Esophagus squamous epithelium (tissue), 4 donors: ENCODE results near the gene CCDC141.

Experiments used
- POLR2A ChIP-seq, 4 donors: fragments of 450-650 bp; IDR thresholded peaks; one replicate each; pipeline ENCODE4 v1.6.1; 2017; ENCODE audit warnings: antibody characterized with exemption in 4 of 4, mild to moderate bottlenecking in 4 of 4, moderate library complexity in 3 of 4
- TF ChIP-seq, protein P1 (sequence below), 6 experiments: fragments of 450-650 bp in 4 of 6; fragments of 200-600 bp in 2 of 6; sonication (generic) in 2 of 6; IDR thresholded peaks; one replicate each; pipeline ENCODE4 v1.5.1; 2016 to 2019; ENCODE audit warnings: antibody characterized with exemption in 6 of 6, mild to moderate bottlenecking in 4 of 6, moderate library complexity in 4 of 6

DNA sequence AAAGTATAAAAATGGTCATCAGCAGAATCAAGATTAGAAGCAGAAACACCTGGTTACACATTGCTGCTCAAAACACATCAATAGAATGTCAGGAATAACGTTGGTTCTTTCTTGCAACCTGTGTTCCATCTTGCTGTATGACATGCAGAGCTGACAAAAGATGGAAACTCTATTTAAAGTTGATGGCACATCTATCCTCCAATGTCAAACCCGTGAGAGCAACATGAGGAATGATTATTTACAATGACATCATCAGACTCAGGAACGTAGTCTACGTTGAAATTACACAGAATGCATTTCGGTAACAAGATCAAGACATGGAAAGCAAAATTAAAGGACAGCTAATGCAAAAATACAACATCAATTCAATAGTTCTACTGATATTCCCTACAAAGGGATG, 216.6 kb downstream of the CCDC141 start:
- TF ChIP-seq, protein P1, sequence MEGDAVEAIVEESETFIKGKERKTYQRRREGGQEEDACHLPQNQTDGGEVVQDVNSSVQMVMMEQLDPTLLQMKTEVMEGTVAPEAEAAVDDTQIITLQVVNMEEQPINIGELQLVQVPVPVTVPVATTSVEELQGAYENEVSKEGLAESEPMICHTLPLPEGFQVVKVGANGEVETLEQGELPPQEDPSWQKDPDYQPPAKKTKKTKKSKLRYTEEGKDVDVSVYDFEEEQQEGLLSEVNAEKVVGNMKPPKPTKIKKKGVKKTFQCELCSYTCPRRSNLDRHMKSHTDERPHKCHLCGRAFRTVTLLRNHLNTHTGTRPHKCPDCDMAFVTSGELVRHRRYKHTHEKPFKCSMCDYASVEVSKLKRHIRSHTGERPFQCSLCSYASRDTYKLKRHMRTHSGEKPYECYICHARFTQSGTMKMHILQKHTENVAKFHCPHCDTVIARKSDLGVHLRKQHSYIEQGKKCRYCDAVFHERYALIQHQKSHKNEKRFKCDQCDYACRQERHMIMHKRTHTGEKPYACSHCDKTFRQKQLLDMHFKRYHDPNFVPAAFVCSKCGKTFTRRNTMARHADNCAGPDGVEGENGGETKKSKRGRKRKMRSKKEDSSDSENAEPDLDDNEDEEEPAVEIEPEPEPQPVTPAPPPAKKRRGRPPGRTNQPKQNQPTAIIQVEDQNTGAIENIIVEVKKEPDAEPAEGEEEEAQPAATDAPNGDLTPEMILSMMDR (IDR thresholded peaks at IDR 0.05): no peak
- no peak for TF ChIP-seq POLR2A (IDR thresholded peaks at IDR 0.05)
